HG03139 (cell line): ENCODE results near the gene WDR36.
A peak's percentile ranks its signal among the peaks of the same experiment; 100 is the strongest.

Experiments used
- ATAC-seq: cut with Tn5 transposase; IDR thresholded peaks from one replicate; pipeline ENCODE4 v1.9.1; 2021; ENCODE audit not compliant: unreplicated experiment

WDR36 gene

GRCh38 chr5:111092062-111092853 is at the start of gene WDR36:
Gene WDR36, plus strand, starts transcription at chr5:111092348. Its CDS starts 109 bp downstream, at chr5:111092457.
- ATAC-seq = peak; percentile 96

- no peak for ATAC-seq
Measured at GRCh38 chr5:111043712-111044506, 48.2 kb upstream of the WDR36 start.

DNA sequence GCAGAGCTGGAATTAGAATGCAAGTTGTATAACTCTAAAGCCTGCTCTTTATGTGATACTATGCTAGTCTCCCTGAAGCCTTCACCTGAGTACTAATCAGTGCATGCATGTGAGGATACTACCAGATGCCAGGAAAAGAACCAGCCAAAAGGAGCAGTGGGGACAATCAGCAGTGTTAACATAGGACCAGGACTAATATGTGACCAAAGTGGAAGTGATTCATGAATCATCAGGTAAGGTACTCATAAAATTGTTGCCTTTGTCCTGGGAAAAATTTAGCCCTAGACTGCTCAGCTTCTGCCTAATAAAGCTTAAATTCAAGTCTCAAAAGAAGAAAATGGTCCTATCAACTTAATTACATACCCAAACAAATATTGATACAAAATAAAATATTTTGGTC is 34.1 kb upstream of the WDR36 start:
- no peak for ATAC-seq

- ATAC-seq = no peak
Measured at GRCh38 chr5:111060169-111060568, 32.0 kb upstream of the WDR36 start.

- ATAC-seq = no peak
Measured at GRCh38 chr5:111061618-111062017, 30.5 kb upstream of the WDR36 start.

- ATAC-seq = no peak
Measured at GRCh38 chr5:111063709-111064322, 28.3 kb upstream of the WDR36 start.

GRCh38 chr5:111066261-111066938 is 25.7 kb upstream of the WDR36 start:
- no peak for ATAC-seq

DNA sequence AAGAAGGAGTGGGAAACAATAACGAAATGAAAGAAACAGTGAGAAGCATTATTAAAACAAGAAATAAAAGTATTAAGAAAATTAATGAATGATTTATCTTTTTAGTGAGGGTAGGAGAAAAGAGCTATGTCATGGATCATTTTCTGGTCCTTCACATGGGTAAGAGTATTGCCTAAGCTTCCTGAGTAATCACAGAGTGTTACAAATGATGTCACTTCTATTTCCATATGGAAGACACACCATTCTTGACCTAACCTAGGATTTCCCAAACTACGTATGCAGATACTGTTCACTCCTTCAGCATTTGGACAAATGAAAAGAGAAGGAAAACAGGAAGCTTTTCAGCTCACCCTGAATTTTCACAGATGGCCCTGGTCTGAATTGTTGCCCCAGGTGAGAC is 23.9 kb upstream of the WDR36 start:
- no peak for ATAC-seq

DNA sequence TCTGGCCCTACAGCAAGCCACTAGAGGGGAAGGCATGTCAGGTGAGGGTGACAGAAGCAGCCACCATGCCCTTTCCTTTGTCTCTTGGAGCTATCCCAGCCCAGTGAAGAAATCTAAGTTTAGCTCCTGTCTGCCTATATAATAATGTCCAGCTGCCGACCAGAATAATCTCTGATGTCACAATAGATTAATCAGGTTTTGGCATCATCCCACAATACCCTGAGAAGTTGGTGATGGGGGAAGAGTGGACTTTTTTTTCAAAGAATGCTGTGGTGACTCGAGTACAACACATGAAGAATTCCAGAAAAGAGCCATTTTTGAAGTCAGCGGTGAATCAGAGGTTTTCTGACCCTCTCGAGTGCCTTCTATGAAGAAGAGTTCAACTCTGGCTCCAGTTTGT is 22.3 kb upstream of the WDR36 start:
- no peak for ATAC-seq

DNA sequence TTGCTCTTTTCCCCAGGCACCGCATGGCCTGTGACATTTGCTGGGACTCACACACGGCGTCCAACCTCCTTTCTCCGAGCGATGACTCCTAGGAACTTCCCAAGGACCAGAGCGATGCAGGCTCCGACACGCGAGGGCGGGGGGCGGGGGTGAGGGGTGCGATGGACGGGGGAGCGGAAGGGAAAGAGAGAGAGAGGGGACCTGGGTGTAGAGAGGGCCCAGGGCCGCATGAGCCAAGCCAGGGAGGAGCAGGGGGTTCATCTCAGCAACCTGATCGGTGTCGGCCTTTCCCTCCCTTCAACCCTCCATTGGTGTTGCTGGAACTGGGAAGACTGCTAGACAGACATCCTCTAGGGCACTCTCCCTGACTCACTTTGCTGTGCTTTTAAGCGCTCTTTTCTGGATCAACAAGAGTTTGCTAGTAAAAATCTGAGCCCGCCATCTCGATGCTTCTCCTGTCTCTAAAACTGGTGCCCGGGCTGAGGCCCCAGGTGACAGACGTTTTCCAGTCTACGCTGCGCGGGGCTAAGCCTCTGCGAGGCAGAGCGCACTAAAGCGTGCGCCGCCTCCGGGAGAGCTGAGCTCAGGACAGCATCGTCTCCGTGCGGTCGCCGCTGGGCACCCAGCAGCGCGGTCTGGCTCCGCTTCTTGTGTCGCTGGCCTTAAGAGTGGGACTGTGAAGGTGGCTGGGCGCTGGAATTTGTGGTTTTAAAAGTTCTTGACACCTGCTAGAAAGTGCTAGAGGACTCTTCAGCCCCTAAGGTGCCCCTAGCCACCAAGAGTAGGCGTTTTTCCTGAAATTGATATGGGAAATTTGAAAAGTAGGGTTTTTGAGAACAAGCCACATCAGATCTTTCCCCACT is 21.6 kb upstream of the WDR36 start:
- no peak for ATAC-seq

DNA sequence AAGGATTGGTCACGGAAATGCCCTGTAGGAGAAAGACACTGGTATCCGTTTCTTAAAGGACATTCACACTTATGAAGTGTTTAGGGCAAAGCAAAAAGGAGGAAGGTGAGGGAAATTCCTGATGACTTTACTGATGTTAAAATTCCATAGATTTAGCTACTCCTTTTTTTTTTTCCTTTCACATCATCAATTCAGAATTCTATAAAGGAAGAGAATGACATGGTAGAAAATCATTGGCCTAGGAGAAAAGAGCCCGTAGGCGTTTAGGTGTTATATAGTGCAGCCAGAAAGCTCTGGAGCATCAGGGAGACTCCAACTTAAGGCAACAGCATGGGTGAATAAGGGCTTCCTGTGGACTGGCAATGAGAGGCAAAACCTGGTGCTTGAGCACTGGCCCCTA is 20.7 kb upstream of the WDR36 start, which contains the start of gene TSLP:
Gene TSLP, plus strand, starts transcription at position 301 of the 400 bp plus-strand sequence. CDS start 178 bp downstream, outside the sequence.
- no peak for ATAC-seq

GRCh38 chr5:111072949-111073682 is 19.0 kb upstream of the WDR36 start:
- ATAC-seq = peak; percentile 73

GRCh38 chr5:111074244-111074643 is 17.9 kb upstream of the WDR36 start:
- ATAC-seq = no peak

DNA sequence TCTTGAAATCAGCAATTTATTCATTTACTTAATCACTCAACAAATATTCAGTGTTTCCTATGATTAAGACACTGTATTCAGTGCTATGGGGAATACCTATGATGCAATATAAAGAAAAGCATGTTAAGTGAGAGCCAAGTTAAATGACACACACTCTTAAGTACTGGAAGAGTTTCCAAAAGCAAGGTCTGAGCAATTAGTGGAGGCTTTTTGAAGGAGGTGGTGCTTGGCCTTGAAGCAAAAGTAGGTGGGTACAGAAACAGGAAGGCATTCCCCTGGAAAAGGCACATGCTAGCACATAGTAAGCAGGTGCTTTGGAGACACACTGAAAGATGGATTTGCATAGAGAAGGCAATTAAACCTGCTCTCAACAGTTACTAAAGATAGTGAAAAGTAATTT is 16.6 kb upstream of the WDR36 start:
- ATAC-seq = no peak

GRCh38 chr5:111076091-111076490 is 16.1 kb upstream of the WDR36 start:
- ATAC-seq = no peak

GRCh38 chr5:111077678-111078077 is 14.5 kb upstream of the WDR36 start:
- no peak for ATAC-seq

DNA sequence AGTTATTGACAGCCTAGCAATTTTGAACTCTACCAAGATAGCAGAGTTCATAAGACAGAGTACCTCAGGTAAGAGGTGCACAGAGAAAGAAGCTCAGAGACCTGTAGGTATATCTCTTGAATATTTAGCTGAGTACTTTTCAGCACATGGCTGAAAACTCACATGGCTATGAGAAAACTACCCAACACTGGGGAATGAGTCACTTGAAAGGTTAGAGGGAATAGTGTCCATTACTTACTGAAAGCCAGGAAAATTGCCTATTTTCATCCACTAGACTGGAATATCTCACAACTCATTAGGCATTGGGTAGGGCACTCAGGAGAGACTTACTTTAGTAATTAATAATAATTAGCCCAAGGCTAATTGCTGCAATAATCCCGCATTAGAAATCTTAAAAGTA is 12.3 kb upstream of the WDR36 start:
- no peak for ATAC-seq

DNA sequence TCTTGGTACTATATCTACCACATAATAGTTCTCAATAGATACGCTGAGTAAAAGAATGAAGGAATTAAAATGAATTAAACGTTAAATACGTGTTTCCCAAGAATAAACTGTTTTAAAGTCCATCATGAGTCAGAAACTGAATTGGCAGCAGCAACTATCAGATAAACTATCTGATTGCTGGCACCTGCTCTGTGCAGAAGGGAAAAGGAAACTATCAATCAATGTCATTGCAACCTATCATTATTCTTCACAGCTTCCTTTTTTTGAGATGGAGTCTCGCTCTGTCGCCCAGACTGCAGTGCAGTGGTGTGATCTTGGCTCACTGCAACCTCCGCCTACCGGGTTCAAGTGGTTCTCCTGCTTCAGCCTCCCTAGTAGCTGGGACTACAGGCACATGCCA is 8.8 kb upstream of the WDR36 start:
- no peak for ATAC-seq

DNA sequence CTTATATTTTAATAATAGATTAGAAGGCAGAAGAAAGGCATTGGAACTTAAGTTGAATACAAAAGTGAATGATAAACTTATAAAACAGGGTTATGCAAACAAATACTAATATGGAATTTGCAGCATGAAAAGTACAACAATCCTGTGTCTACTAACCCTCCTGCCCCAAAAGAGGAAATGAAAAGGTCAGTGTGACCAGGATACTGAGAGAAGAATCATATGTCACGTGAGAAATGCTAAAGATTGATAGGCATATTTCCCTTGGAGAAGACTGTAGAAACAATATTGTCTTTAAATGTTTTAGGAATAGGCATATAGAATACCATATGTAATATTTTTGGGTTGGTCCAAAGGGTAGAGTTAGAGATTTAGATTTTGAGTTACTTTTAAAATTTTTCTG is 3.8 kb downstream of the WDR36 start:
- no peak for ATAC-seq
